Measurements from ENCODE around the gene CCDC124.

The CCDC124 gene

DNA sequence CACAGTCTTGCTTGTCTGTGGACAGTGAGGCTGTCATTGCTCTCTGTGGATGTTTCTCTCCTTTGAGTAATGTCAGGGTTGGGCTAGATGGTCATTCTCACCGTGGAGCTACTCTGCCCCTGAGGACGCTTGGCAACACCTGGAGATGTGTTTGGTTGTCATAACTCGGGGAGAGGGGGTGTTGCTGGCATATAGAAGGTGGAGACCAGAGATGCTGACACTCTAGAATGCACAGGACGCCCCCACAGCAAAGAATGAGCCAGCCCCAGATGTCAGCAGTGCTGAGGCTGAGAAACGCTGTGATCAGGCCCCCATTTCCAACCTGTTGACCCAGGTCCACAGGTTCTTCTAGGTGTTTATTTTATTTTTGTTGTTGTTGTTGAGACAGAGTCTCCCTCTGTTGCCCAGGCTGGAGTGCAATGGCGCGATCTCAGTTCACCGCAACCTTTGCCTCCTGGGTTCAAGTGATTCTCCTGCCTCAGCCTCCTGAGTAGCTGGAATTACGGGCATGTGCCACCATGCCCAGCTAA lies 4.6 kb downstream of the CCDC124 start:
- no peak for DNase-seq

DNA sequence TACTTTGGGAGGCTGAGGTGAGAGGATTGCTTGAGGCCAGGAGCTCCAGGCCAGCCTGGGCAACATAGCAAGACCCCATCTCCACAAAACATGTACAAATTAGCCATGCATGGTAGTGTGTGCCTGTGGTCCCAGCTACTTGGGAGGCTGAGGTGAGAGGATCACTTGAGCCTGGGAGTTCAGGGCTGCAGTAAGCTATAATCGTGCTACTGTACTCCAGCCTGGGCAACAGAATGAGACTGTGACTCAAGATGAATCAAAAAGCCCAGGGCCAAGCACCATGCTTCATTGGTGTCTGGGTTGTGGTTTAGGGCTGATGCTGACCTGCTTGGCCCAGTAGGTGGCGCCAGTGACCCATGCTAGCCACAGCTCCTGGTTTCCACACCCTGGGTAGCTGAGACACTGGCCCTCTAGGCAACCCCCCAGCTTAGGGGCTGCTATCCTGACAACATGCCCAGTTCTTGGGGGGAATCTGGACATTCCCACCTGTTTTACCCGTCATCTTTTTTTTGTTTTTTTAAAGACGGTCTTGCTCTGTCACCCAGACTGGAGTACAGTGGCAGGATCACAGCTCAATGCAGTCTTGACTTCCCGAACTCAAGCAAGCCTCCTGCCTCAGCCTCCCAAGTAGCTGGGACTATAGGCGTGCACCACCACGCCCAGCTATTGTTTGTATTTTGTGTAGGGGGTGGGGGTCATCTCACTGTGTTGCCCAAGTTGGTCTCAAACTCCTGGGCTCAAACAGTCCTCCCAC lies 5.5 kb downstream of the CCDC124 start:
- DNase-seq = peak; percentile 45 to 76

DNA sequence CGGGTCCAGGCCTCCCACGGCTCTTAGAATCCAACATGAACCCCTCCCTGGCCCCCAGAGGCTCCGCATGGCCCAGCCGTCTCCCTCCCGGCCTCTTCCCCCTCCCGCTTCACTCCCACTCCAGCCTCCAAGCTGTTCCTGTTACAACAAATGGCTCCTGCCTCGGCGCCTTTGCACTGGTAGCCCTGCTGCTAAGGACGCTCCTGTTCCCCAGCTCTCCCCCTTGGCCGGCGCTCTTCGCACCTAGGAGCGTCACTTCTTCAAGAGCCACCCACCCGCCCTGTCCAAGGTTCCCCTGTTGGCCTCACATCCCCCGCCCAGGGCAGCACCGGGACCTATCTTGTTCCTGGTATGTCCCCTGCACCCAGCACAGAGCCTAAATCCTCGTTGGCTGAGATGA lies 9.4 kb downstream of the CCDC124 start:
- DNase-seq = no peak

DNA sequence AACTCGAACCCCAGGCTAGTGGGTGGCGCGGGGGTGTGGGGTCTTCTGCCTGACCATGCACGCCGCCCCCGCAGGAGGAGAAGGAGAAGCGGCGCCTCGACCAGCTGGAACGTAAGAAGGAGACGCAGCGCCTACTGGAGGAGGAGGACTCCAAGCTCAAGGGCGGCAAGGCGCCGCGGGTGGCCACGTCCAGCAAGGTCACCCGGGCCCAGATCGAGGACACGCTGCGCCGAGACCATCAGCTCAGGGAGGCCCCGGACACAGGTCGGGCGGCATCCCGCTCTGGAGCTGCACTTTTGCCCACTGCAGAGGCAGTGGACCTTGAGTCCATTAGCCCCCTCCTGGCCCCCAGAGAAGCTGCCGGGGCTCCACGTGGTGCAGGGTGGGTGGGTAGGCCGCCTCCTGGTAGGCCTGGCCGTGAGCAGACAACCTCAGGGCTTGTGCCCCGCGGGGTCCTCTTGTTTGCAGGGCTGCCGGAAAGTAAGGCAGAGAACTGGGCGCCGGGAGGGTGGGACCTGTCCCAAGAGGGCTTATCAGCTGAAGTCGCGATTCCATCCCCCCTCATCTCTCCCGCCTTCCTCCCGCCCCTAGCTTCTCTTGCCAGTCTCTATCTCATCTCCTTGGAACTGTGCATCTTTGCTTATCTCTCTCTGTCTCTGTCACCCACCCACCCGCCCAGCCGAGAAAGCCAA lies 9.9 kb downstream of the CCDC124 start:
- DNase-seq = no peak

DNA sequence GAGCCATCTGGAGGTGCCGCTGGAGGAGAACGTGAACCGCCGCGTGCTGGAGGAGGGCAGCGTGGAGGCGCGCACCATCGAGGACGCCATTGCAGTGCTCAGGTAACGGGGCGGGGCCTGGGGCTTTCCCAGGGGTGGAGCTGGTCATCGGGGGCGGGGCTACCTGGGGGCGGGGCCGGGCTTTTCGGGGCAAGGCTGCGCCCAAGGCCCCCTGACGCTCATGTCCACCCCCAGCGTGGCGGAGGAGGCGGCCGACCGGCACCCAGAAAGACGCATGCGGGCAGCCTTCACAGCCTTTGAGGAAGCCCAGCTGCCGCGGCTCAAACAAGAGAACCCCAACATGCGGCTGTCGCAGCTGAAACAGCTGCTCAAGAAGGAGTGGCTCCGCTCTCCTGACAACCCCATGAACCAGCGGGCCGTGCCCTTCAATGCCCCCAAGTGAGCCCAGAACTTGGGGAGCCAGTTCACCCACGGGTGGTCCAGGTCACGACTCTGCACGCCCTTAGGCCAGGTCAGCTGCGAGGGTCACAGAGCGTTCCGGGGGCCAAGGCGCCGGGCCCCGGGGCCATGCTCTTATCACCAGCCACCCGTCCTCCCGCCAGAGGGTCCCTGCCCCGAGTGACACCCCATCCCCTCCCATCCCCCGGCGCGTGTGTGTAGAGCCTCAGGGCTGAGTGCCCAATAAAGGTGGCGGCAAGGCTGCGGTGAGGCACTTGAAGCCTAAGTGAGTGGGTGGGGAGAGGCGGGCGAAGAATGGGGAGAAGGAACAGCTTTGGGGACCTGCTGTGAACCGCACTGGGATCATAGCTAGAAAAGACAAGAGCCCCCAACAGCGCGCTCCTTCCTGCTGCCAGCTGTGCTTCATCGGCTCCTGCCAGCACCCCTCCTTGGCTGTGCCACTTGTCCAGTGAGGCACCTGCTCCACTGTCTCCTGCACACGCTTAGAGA lies 10.7 kb downstream of the CCDC124 start:
- no peak for DNase-seq

DNA sequence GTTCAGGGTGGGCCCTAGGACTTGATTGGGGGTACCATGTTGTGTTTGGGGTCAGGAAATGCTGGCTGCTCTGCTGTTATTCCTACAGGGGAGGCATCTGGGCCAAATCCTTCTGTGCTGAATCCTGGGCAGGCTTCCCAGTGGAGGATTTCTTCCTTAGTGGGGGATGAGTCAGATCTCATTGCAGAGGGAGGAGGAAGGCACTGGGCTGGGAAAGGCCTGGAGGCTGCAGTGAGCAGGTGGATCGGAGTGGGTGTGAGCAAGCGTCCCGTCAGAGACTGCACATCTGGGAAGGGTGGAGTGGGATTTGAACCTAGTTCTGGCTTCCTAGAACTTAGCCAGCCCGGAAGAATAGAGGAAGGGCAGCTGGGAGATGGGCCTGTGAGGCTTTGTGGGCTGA lies 11.5 kb downstream of the CCDC124 start:
- DNase-seq = no peak

DNA sequence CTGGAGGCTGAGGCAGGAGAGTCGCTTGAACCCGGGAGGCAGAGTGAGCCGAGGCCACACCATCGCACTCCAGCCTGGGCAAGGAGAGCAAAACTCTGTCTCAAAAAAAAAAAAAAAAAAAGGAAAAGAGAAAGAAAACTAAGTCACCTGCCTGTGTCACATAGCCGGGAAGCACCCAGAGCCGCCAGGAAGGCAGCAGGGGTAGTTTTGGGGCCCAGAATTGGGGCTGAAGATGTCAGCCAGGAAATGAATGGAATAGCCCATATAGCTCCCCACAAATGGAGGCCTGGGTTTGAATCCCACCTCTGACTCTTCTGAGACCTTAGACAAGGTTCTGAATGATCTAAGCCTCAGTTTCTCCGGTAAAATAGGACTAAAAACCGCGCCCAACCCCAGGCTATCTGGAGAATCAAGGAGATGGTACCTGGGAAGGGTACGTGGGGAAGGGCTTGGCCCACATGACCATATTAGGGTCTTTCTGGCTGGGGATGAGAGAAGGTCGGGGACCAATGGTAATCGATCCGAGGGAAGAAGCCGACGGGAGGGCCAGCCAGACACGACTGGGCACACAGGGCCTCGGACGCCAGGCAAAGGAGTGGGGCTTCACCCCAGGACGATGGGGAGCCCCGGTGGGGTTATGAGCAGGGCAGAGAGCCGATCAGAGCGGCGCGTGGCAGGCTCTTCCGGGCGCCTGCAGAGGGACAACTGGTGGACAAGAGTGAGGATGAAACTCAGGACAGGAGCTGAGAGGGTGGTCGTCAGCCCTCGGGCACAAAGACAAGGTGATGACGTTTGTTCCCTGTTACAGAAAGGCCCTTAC lies 14.4 kb downstream of the CCDC124 start:
- no peak for DNase-seq

DNA sequence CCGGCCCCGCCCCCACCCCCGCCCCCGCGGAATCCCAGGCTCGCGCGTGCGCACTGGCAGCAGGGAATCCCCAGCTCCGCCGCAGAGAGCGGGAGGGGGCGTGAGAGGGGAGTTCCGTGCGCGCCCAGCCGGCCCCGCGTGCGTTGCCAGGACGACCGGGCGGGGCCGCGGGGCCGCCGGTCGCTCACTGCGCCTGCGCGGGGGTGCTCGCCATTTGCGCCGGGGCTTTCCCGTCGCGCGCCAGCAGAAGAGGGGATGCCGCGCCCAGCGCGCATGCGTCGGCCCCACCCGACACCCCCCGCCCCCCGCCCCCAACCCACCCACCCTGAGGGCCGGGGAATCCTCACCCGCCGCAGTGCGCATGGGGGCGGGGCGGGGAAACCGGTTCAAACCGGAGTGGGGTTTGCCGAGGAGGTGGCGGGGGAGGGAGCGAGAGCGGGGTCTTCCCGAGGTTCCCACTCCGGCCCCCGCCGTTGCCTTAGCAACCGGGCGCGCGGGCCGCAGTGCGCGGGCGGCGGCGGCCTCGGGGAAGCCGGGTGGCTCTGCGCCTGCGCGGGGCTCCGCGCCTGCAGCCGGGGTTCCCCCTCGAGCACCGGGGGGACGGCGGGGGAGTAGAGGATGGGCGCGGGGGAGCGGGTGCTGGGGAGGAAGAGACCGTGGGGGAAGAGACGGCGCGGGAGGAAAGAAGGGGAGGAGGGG lies 15.1 kb downstream of the CCDC124 start:
- peak; percentile 99 to 100 for DNase-seq

DNA sequence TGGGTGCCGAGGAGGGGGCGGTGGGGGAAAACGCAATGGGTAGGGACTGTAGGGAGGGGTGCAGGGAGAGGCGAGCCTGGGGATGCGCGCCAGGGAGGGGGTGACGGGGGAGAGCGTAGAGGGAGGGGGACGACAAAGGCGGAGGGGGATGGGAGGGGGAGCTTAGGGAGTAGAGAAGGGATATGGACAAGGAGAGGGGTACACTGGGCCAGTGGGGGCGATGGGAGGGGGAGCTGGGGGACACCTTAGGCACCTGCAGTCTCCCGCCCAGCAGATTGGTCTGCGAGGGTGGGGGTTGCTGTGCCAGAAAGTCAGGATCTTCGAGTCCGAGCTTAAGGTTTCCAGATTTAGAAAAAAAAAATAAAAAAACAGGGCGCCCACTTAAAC lies 15.7 kb downstream of the CCDC124 start:
- DNase-seq = peak; percentile 94 to 95

DNA sequence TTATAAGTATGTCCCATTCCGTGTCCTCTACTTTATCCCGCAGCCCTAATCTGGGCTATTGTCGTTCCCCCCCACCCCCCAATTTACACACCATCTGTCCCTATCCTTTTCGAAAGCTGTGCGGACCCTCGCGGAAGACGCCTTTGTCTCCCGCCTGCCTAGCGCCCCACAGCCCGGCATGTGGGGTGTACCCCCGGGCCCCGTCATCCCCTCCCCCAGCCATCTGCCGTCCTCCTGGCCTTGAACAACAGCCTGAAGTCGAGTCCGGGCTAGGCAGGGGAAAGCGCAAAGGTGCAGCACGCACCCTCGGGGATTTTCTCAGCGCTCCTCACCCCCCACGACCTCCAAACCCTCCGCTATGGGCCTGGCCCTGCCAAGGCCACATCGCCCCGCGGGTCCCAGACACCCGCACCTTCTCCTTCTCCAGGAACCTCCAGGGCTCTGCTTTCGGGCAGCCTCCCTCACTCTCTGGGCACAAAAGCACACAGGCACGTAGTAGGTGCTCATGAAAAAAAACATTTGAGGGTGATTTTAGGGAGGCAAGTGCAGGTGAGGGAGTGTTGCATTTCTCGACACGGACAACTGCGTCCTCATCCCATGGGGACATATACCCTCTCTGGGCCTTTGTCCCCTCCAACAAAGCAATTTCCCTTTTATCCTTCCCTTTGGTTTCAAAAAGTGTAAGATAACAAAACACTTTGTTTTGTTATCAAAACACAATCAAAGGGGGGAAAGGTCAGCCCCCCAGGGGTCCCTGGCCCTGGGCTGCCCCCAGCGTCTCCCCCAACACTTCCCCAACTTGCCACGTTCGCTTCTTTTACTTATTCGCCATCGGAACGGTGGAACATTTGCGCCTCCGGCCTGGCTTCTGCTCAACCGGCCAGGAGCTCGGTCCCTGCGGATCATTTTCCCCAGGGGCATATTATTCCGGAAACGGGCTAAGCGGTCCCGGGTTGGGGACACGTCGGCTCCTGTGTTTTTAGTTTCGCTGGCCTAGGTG lies 16.4 kb downstream of the CCDC124 start:
- DNase-seq = peak; percentile 86 to 95

DNA sequence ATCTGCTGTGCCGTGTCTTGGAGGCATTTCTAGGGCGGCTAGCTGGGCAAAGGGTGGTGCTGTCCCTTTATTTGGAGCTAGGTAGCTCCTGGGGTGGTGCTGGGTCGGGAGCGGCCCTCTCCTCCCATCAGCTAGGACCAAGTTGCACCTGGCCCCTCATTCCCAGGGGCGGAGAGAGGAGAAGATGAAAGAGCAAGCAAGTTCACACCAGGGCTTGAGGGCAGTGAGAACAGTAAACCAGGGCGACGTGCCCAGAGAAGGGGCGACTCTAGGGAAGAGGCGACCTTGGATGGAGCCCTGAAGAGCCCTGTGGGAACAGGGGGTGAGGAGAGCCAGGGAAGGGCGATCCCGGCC lies 17.1 kb downstream of the CCDC124 start:
- DNase-seq = peak; percentile 49 to 75

DNA sequence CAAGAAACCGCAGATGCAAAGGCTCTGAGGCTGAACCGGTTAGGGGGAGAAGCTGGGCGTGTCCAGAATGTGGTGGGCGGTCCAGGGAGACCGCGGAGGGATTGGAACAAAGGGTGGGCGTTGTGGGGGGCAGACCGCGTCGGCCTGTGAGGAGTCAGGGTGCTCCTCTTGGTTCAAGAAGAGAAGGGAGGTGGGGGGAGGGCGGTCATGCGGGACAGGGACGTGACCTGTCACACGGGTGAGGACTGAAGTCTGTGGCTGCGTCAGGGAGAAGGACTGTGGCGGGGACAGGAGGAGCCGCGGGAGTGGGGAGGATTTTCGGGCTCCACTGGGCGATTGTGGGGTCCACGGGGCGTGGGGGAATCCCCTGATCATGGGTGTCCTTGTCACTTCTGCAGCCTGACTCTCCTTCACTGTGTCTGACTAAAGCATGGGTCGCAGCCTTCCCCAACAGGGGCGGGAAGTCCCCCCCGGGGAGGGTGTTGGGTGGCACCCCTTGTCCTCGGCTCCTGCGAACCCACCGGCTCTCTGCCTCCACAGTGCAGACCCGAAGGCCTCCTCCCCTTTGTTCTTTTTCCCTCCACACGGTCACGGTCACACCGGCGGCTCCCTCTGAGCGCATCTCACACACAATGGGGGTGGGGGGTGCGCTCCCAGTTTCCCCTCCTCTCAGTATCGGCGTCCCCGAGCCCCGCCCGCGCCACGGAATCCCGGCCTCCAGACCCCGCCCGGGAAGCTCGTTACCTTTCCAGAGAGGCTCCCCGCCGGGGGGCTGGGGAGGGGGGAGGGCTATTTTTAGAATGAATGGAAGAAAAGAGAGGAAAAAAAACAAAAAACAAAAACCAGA lies 17.7 kb downstream of the CCDC124 start:
- DNase-seq = peak; percentile 49 to 81

DNA sequence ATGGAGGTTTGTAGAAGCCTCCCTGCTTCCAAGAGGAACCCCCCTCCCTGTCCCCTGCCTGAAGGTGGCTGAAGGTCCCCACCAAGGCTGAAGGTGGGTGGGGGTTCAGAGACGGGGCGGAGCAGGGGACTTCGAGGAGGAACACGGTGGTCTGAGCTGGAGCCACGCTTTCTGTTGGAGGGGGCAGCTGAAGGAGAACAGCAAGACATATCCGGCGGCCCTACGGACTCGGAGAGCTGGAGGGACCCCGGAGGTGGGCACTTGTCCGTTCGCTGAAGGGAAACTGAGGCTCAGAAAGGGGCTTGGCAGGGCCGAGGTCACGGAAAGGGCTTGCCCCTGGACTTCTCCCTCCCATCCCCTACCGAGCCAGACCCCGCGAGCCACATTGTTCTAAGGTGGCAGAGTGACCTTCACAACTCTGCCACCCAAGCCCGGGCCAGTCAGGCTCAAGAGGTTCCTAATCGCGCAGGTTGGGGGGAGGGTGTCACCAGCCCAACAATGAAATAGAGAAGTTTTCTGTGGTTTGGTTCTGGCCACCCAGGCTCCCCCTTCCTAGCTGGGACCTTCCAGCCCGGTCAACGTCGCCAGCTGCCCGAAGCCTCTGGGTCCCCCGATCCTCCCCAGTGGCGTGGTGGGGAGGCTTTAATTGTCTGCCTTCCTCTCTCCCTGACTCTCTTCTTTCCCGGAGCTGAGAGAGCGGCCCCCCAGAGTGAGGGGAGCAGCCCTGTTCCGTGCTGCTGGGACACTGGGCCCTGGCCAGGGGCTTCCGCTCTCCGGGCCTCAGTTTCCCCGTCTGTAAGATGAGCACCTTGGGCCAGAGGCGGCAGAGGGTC lies 18.6 kb downstream of the CCDC124 start:
- peak; percentile 45 to 47 for DNase-seq

DNA sequence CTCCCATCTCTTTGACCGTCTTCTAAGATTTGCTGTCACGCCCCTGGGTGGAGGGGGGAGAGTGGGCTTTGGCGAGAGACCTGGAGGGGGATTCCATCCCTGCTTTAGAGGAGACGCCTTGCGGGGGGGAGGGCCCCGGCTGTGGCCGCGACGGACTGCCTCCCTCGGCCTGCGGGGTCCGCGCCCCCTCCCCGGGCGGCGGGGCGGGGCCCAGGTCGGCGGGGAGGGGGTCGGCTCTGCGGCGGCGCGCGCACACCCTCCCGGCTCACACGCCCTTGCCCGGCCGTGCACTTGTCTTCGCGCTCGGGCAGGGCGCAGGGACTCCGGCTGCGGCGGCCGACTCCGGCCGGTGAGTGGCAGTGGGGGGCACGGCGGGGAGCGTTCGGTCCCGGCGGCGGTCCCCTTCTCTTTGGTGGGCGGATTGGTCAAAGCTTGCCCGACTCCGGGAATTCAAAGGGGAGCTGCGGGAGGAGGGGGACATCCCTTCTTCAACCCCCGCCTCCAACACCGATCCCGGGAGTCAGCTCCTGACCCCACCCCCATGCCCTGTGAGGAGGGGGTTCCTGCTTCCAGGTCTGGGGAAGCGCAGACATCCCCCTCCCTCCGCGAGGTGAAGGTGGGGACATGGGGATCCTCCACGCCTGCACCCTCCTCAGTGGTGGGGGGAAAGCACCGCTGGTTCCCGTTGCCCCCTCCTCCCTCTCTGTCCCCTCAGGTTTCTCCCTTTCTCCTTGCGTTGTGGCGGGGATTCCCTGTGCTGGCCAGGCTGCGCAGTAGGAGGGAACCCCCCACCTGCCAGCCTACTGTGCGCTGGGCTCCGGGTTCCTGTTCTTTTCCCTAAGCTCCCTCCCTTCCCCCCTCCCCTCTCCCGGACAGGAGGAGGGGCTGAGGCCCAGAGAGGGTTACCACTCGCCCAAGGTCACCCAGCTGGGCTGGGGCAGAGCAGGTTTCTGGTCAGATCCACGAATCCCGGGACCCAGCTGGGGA lies 19.5 kb downstream of the CCDC124 start:
- DNase-seq = peak in 1 of 2 experiments; percentile 64

DNA sequence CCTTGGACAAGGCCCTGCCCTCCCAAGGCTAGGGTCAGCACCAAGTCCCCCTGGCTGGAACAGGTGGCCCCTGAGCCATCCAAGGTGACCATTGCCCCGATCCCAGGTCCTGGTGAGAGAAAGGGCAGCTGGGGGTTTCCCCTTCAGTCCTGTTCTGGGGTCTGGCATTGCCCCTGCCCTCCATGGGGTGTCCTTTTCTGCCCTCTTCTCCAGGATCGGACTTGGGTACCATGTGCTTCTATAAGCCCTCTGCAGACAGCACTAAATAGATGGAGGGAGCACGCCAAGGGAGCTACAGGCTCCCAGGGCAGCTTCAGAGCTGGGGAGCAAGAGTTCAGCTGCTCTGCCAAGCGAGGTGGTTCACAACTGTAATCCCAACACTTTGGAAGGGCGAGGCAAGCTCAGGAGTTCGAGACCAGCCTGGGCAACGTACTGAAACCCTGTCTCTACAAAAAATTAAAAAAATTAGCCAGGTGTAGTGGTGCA lies 20.5 kb downstream of the CCDC124 start:
- no peak for DNase-seq

DNA sequence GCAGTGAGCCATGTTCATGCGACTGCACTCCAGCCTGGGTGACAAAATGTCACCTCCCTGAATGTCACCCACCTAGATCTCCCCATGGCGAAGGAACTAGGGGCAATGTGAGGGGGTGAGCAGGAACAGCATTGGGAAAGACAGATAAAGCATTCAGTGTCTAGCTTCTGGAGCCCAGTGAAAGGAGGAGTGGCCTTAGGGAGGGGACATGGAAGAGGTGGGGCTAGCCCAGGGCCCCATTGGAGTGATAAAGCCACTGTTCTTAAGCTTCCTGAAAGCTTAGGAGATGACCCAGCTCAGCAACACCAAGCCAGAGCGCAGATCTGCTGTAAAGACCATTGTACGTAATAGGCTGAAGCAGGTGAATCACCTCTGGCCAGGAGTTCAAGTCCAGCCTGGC lies 21.1 kb downstream of the CCDC124 start:
- DNase-seq = no peak

DNA sequence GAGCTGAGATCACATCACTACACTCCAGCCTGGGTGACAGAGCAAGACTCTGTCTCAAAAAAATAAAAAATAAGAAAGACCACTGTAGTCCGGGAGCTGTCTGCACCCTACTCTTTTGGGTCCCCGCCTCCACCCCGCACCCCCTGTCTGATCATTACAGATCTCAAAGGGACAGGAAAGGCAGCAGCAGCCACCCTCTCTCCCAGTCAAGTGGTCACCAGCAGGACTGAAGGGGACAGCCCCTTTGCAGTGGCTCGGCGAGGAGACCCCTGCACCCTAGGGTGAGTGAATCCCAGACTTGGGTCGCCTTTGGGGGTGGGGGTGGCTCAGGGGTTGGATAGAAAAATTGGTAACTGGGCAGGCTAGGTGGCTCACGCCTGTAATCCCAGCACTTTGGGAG lies 21.6 kb downstream of the CCDC124 start:
- DNase-seq = no peak

Measured in NCI-H524 (cell line).